Gastrocnemius medialis (tissue), 4 donors: ENCODE results near the gene TCAF1.

Experiments used
- POLR2A ChIP-seq, 2 donors: fragments of 450-650 bp; IDR thresholded peaks; one replicate each; pipeline ENCODE4 v1.6.1; 2017; ENCODE audit warnings: antibody characterized with exemption in 2 of 2, mild to moderate bottlenecking in 2 of 2, moderate library complexity in 2 of 2
- TF ChIP-seq, protein P1 (sequence below), 5 experiments: fragments of 450-650 bp in 3 of 5; fragments of 200-600 bp in 2 of 5; sonication (generic) in 2 of 5; IDR thresholded peaks in 4 of 5; conservative IDR thresholded peaks in 1 of 5; 1 replicate in 4 of 5; 2 replicates in 1 of 5; pipeline ENCODE4 v1.5.1; 2016 to 2019; ENCODE audit warnings: antibody characterized with exemption in 5 of 5, mild to moderate bottlenecking in 3 of 5, moderate library complexity in 3 of 5

DNA sequence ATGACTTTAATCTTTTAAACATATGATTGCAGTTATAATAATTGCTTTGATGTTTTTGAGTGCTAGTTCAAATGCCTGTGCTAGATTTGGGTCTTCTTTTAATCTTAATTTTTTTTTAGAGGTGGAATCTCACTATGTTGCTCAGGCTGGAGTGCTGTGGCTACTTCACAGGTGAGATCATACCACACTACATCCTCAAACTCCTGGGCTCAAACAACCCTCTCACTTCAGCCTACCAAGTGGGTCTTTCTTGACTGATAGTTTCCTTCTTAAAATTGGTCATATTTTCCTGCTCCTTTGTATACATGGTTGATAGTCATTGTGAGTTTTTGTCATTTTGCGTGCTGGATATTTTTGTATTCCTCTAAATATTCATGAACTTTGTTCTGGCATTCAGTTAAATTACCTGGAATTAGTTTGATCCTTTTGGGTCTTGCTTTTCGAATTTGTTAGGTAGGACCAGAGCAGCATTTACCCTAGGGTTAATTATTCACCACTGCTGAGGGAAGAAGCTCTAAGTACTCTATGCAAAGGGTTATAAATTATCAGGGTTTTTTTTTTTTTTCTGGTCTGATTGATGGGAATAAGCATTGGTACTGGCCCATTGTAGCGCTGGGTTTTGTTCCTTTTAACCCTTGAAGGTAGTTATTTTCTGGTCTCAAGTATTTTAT is 12.1 kb upstream of the TCAF1 start:
- TF ChIP-seq, protein P1, sequence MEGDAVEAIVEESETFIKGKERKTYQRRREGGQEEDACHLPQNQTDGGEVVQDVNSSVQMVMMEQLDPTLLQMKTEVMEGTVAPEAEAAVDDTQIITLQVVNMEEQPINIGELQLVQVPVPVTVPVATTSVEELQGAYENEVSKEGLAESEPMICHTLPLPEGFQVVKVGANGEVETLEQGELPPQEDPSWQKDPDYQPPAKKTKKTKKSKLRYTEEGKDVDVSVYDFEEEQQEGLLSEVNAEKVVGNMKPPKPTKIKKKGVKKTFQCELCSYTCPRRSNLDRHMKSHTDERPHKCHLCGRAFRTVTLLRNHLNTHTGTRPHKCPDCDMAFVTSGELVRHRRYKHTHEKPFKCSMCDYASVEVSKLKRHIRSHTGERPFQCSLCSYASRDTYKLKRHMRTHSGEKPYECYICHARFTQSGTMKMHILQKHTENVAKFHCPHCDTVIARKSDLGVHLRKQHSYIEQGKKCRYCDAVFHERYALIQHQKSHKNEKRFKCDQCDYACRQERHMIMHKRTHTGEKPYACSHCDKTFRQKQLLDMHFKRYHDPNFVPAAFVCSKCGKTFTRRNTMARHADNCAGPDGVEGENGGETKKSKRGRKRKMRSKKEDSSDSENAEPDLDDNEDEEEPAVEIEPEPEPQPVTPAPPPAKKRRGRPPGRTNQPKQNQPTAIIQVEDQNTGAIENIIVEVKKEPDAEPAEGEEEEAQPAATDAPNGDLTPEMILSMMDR (IDR thresholded peaks at IDR 0.05 in 4 of 5, conservative IDR thresholded peaks at IDR 0.05 in 1 of 5): no peak
- TF ChIP-seq POLR2A (IDR thresholded peaks at IDR 0.05): no peak
